ENCODE measurements around the gene HEXIM2.

- TF ChIP-seq, protein P1, sequence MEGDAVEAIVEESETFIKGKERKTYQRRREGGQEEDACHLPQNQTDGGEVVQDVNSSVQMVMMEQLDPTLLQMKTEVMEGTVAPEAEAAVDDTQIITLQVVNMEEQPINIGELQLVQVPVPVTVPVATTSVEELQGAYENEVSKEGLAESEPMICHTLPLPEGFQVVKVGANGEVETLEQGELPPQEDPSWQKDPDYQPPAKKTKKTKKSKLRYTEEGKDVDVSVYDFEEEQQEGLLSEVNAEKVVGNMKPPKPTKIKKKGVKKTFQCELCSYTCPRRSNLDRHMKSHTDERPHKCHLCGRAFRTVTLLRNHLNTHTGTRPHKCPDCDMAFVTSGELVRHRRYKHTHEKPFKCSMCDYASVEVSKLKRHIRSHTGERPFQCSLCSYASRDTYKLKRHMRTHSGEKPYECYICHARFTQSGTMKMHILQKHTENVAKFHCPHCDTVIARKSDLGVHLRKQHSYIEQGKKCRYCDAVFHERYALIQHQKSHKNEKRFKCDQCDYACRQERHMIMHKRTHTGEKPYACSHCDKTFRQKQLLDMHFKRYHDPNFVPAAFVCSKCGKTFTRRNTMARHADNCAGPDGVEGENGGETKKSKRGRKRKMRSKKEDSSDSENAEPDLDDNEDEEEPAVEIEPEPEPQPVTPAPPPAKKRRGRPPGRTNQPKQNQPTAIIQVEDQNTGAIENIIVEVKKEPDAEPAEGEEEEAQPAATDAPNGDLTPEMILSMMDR (IDR thresholded peaks at IDR 0.05), result no peak
- no peak for TF ChIP-seq SIN3A (IDR thresholded peaks at IDR 0.05; ENCODE audit: borderline replicate concordance, insufficient read depth, low read depth, low read length)
- no peak for TF ChIP-seq POLR2AphosphoS5 (IDR thresholded peaks at IDR 0.05; ENCODE audit: low read depth, low read length)
- TF ChIP-seq TCF7L2 (IDR thresholded peaks at IDR 0.05; ENCODE audit: low read depth, low read length), result no peak
- no peak for TF ChIP-seq REST (IDR thresholded peaks at IDR 0.05; ENCODE audit: insufficient read depth in 1 of 2, low read depth in 2 of 2, low read length in 1 of 2)
Observed at GRCh38 chr17:45136846-45137560, 24.7 kb upstream of the HEXIM2 start.
